Measurements from ENCODE around the gene SEC14L5. TPM values are rescaled to one million over a fixed set of nuclear protein-coding genes. Genes with fewer than 3 reads are reported as not detected.

The SEC14L5 gene
- total RNA-seq, 1 donor from 2014 or later, result 0.32 TPM

- FAIRE-seq, result no peak
- H3K79me2 ChIP-seq (ENCODE audit: insufficient read depth, low read length), result no peaks in the 10 kb centered on the region
- TF ChIP-seq, protein P1, sequence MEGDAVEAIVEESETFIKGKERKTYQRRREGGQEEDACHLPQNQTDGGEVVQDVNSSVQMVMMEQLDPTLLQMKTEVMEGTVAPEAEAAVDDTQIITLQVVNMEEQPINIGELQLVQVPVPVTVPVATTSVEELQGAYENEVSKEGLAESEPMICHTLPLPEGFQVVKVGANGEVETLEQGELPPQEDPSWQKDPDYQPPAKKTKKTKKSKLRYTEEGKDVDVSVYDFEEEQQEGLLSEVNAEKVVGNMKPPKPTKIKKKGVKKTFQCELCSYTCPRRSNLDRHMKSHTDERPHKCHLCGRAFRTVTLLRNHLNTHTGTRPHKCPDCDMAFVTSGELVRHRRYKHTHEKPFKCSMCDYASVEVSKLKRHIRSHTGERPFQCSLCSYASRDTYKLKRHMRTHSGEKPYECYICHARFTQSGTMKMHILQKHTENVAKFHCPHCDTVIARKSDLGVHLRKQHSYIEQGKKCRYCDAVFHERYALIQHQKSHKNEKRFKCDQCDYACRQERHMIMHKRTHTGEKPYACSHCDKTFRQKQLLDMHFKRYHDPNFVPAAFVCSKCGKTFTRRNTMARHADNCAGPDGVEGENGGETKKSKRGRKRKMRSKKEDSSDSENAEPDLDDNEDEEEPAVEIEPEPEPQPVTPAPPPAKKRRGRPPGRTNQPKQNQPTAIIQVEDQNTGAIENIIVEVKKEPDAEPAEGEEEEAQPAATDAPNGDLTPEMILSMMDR (IDR thresholded peaks at IDR 0.05; ENCODE audit: insufficient read depth, low read depth, low read length), result no peak
- TF ChIP-seq EZH2 (IDR thresholded peaks at IDR 0.05; ENCODE audit: insufficient read depth, low read length), result no peak
- Mint-ChIP-seq H3K4me1 (ENCODE audit: low read depth, unreplicated experiment) (peaks cover 2% of the 10 kb centered on the region), H3K9me3 (ENCODE audit: unreplicated experiment) (no peaks in the 10 kb centered on the region), H3K4me3 (ENCODE audit: unreplicated experiment) (no peak overlapping the region), H3K27ac (ENCODE audit: unreplicated experiment) (no peak overlapping the region), H3K27me3 (ENCODE audit: low read depth, unreplicated experiment) (peaks cover 19% of the 10 kb centered on the region), H3K36me3 (ENCODE audit: low read depth, unreplicated experiment) (no peaks in the 10 kb centered on the region)
- H3K4me1 ChIP-seq (ENCODE audit: insufficient read depth, low read length), result no peaks in the 10 kb centered on the region
- no peaks in the 10 kb centered on the region for H4K20me1 ChIP-seq (ENCODE audit: insufficient read depth, low read length)
- no peaks in the 10 kb centered on the region for H3K9me3 ChIP-seq (ENCODE audit: insufficient read depth, low read depth, low read length)
- no peak overlapping the region for H3K27ac ChIP-seq (ENCODE audit: low read depth, low read length)
- H3K4me2 ChIP-seq (ENCODE audit: low read length), result no peak overlapping the region
- peaks cover 14% of the 10 kb centered on the region for H3K27me3 ChIP-seq (ENCODE audit: insufficient read depth, low read length)
- H3K36me3 ChIP-seq (ENCODE audit: insufficient read depth, low read length), result no peaks in the 10 kb centered on the region
- DNase-seq (ENCODE audit: low read depth), result no peak
- no peak overlapping the region for H3K9ac ChIP-seq (ENCODE audit: low read length)
- H3K4me3 ChIP-seq (ENCODE audit: insufficient read depth, low read depth, low read length), result no peak overlapping the region
- H2AFZ ChIP-seq (ENCODE audit: low read depth, low read length), result no peak overlapping the region
Observed at GRCh38 chr16:5059386-5060072, 101.4 kb downstream of the SEC14L5 start.

DNA sequence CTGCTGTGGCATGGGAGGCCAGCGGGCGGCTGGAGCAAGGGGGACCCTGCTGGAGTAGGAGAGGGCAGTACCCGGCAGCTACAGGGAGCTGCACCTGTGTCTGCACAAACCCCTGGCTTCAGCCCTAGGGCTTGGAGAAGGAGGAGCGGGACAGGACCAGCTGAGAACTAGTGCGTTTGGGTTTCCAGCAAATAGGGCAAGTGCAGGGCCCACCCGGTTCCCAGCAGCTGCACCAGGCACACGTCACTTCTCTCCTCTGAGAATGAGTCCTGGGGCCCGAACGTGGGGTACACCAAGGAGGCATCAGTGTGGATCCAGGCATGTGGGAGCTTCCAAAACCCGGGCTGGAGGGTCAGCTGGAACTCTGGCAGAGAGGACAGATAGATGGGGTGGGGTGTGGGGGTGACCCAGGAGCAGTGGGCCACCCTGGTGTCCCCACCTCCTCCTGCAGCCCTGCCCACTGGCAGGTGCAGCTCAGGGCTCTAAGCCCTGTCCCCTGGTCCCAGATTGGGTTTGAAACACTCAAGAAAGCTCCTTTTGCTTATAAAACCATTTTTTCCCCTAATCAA, 102.0 kb downstream of the SEC14L5 start:
- Histone ChIP-seq H2AFZ (ENCODE audit: low read depth, low read length) (no peak overlapping the region), H3K36me3 (ENCODE audit: insufficient read depth, low read length) (no peaks in the 10 kb centered on the region), H3K4me3 (ENCODE audit: insufficient read depth, low read depth, low read length) (no peak overlapping the region), H3K79me2 (ENCODE audit: insufficient read depth, low read length) (no peaks in the 10 kb centered on the region), H3K27ac (ENCODE audit: low read depth, low read length) (no peak overlapping the region), H3K9ac (ENCODE audit: low read length) (no peak overlapping the region), H3K4me1 (ENCODE audit: insufficient read depth, low read length) (no peaks in the 10 kb centered on the region), H3K27me3 (ENCODE audit: insufficient read depth, low read length) (peaks cover 20% of the 10 kb centered on the region), H3K4me2 (ENCODE audit: low read length) (no peak overlapping the region), H4K20me1 (ENCODE audit: insufficient read depth, low read length) (no peaks in the 10 kb centered on the region), H3K9me3 (ENCODE audit: insufficient read depth, low read depth, low read length) (no peaks in the 10 kb centered on the region)
- H3K4me1 Mint-ChIP-seq (ENCODE audit: low read depth, unreplicated experiment), result peaks cover 2% of the 10 kb centered on the region
- peaks cover 21% of the 10 kb centered on the region for H3K27me3 Mint-ChIP-seq (ENCODE audit: low read depth, unreplicated experiment)
- H3K36me3 Mint-ChIP-seq (ENCODE audit: low read depth, unreplicated experiment), result no peaks in the 10 kb centered on the region
- DNase-seq (ENCODE audit: low read depth), result no peak
- FAIRE-seq, result no peak
- no peak overlapping the region for H3K27ac Mint-ChIP-seq (ENCODE audit: unreplicated experiment)
- no peak overlapping the region for H3K4me3 Mint-ChIP-seq (ENCODE audit: unreplicated experiment)
- H3K9me3 Mint-ChIP-seq (ENCODE audit: unreplicated experiment), result no peaks in the 10 kb centered on the region
- no peak for TF ChIP-seq EZH2 (IDR thresholded peaks at IDR 0.05; ENCODE audit: insufficient read depth, low read length)
- TF ChIP-seq, protein P1 (IDR thresholded peaks at IDR 0.05; ENCODE audit: insufficient read depth, low read depth, low read length), result no peak

GRCh38 chr16:5062051-5062450, 103.9 kb downstream of the SEC14L5 start:
- no peak overlapping the region for H3K4me3 ChIP-seq (ENCODE audit: insufficient read depth, low read depth, low read length)
- peaks cover 26% of the 10 kb centered on the region for H3K27me3 ChIP-seq (ENCODE audit: insufficient read depth, low read length)
- Mint-ChIP-seq H3K4me1 (ENCODE audit: low read depth, unreplicated experiment) (peaks cover 2% of the 10 kb centered on the region), H3K36me3 (ENCODE audit: low read depth, unreplicated experiment) (no peaks in the 10 kb centered on the region), H3K27me3 (ENCODE audit: low read depth, unreplicated experiment) (peaks cover 19% of the 10 kb centered on the region), H3K9me3 (ENCODE audit: unreplicated experiment) (no peaks in the 10 kb centered on the region), H3K27ac (ENCODE audit: unreplicated experiment) (no peak overlapping the region), H3K4me3 (ENCODE audit: unreplicated experiment) (no peak overlapping the region)
- H3K79me2 ChIP-seq (ENCODE audit: insufficient read depth, low read length), result no peaks in the 10 kb centered on the region
- no peak for FAIRE-seq
- H3K4me1 ChIP-seq (ENCODE audit: insufficient read depth, low read length), result no peaks in the 10 kb centered on the region
- no peak overlapping the region for H2AFZ ChIP-seq (ENCODE audit: low read depth, low read length)
- no peaks in the 10 kb centered on the region for H4K20me1 ChIP-seq (ENCODE audit: insufficient read depth, low read length)
- H3K9ac ChIP-seq (ENCODE audit: low read length), result no peak overlapping the region
- TF ChIP-seq, protein P1 (IDR thresholded peaks at IDR 0.05; ENCODE audit: insufficient read depth, low read depth, low read length), result no peak
- TF ChIP-seq EZH2 (IDR thresholded peaks at IDR 0.05; ENCODE audit: insufficient read depth, low read length), result no peak
- no peaks in the 10 kb centered on the region for H3K36me3 ChIP-seq (ENCODE audit: insufficient read depth, low read length)
- H3K9me3 ChIP-seq (ENCODE audit: insufficient read depth, low read depth, low read length), result no peaks in the 10 kb centered on the region
- no peak overlapping the region for H3K4me2 ChIP-seq (ENCODE audit: low read length)
- DNase-seq (ENCODE audit: low read depth), result no peak
- no peak overlapping the region for H3K27ac ChIP-seq (ENCODE audit: low read depth, low read length)

All from astrocyte (in vitro differentiated cells and primary cell).